GM19193 (cell line): ENCODE results near the gene SLC25A1.

Experiments
- POLR2A ChIP-seq: IDR thresholded peaks from 4 replicates; pipeline ENCODE4 v1.6.1; 2011; ENCODE audit not compliant: insufficient read depth, insufficient read length; ENCODE audit errors: extremely low read depth

The SLC25A1 gene

GRCh38 chr22:19178065-19178656 is 375 bp downstream of the SLC25A1 start:
- no peak for TF ChIP-seq POLR2A

GRCh38 chr22:19177164-19178064 is 1.1 kb downstream of the SLC25A1 start:
- no peak for TF ChIP-seq POLR2A

GRCh38 chr22:19176732-19177131 is 1.8 kb downstream of the SLC25A1 start:
- peak; percentile 23 for TF ChIP-seq POLR2A

DNA sequence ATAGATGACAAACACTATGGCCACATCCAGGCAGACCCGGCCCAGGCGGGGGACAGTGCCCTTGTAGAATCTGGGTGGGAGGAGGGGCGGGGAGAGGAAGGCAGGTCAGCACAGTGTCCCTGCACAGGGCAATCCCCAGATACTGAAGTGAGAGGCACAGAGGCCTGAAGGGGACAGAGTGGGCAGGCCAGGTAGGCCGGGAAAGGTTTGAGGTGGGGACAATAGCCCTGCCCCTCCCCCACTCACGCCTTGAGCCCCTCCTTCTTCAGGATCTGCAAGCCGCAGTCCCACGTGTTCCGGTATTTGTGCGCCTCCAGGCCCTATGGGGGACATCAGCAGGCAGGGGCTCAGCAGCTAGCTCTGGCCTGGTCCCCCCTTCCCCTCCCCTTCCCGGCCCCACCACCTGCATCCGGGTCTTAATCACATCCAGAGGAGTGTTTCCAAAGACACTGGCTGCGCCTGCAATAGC is 2.3 kb downstream of the SLC25A1 start:
- no peak for TF ChIP-seq POLR2A

DNA sequence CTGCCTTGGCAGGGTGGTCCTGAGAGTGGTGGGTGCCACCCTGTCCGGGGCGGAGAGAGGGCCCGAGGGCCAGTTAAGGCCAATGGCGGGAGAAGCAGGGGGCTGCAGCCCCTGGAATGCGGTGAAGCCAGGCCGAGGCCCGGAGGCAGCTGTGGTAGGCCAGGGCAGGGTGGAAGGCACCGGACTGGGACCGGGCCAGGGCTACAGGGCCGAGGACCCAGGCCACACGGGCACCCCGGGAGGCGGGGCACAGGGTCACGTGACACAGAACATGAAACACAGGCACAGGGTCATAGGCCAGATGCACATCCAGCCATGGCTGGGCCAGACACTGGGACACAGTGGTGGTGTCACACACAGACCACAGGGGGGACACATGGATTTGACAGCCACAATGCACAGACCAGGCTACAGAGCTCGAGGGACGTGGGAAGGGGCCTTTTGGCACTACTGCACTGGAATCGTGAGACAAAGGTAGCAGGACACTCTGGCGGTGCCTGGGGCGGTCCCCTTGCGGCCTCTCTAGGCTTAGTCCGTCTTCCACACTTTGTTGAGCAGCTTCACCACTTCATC is 2.8 kb downstream of the SLC25A1 start:
- peak; percentile 10 for TF ChIP-seq POLR2A

DNA sequence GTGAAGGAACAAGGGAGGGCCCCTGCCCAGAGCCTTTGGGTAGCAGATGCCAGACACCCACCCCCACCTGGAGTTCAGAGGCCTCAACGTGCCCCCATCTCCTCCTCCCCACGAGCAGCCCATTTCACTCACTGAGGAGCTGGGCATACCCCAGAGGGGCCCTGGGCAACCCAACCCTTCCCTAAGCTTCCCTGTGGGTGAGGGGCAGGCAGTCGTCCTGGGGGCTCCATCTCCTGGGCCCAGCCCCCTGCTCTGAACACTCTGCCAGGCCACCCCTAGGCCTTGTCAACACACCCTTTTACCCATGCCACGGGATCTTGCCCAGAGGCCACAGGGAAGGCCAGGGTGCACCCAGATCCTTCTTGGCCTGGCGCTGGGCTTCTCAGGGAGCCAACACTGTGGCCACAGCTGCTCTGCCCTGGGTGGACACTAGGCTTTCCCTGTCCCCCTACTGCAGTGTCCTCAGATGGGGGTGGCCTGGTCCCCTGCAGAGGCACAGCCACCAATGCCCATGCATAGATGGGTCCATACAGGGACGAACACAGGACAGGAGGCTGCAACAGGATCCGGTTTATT is 3.4 kb downstream of the SLC25A1 start:
- TF ChIP-seq POLR2A, result no peak

DNA sequence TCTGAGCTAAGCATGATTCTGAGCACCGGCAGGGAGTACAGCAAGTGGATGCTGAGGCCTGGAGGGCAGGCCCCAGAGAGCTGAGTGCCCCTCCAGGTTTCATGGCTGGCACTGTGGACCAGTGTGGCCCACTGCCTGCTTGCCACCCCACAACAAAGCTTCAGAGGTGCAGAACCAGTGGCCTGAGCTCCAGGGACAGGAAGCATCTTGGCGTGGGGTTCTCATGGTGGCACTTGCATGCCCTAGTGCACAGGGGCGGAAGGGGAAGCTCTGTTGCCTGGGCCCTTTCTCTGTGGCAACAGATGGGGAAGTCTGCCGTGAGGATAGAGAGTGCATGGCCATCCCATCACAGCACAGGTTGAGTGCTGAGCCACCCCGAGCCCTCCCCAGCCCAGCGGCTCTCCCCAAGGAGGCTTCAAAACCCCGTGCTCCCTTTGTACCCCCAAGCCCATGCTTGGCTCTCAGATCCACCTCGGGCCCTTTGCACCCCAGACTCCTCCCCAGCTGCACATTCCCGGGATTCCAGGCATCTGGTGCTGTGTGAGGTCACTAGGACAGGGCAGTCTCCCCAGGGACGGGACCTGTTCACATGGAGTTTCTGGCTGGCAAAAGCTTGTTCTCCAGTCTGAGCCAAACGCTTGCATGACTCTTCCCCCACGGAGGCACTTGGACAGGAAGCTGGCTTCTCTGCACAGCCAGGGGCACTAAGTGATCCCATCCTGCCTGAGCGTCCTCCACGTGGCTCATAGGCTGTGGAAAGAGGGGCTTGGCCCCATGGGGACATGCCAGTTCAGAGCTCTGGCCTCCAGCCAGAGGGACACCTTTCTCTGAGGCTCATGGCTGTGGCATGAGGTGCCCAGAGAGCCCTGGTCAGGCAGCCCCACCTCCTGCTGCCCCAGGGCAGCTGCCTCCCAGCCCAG is 4.2 kb downstream of the SLC25A1 start:
- TF ChIP-seq POLR2A, result peak; percentile 21

DNA sequence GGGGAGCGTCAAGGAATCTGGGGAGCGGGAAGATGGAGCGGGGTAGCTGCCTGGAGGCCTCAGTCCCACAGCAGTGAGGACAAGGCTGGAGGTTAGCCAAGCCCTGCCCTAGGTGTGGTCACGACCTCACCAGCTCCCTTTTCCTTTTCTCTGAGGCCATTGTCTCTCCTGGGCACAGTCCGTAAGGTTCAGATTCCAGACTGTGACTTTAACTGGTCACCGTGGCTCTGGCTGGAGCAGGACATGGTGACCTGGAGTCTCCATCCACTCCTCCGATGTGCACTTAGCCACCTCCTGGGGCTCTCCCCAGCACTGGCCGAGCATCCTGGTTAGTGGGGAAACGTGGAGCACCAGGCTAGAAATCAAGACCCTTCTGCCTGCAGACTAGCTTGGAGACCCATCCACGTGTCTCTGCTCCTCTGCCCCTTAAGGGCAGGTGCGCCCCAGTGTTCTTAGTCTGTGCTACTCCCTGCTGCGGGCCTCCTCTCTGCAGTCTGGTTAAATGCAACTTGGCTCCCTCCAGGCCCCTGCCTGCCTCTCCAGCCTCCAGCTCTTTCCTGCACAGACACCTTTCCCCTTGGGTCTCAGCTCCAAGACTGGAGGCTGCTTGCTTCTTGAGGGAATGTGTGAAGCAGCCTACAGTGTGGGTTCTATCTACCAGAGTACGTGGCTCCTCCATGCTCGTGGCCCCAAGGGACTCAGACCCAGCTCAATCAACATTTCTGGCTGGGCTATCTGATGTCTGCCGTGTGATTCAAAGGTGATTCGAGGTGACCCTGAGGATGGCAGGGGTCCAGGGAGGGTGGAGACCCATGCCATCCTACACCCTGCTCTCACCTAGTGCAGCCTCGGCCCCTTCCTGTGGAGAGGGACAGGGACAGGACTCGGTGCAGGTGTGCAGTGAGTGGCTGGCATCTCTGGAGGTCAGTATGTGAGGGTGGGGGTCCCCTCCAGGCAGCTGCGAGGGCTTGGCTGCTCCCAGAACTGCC is 5.2 kb downstream of the SLC25A1 start:
- TF ChIP-seq POLR2A, result no peak

DNA sequence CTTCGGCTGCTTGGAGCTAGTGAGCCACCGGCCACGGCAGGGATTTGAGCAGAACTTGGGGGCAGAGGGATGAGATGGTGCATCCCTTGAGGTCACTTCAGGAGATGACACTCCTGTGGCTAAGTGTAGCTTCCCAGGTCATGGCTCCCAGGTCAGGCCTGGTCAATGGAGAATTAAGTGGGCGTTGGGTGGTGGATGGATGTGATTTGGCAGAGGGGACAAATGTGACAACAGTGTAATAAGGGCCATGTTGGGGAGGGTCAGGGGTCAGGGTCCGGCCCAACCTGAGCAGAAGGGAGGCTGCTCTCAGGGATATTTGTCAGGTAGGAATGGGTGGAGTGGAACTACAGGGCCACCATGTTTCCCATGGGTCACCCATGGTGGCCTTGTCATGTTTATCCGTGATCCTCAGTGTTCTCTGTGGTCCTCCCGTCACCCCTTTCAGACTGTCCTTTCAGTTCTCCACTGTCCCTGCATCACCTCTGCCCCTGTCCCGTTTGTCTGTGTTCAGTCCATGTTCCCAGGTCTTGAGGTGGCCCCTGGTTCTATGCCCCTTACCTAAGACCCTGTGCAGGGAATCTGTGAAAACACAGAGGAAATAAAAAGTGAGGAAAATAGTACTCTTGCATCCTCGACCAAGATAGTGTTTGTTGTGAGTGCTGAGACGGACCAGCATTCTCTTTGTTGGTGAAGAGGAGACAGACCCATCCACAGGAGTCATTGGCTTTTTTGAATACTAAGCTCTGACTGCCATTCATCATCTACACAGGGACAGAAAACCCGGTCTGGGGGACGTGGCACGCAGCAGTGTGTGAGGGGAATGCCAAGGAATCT is 6.1 kb downstream of the SLC25A1 start:
- TF ChIP-seq POLR2A, result no peak

DNA sequence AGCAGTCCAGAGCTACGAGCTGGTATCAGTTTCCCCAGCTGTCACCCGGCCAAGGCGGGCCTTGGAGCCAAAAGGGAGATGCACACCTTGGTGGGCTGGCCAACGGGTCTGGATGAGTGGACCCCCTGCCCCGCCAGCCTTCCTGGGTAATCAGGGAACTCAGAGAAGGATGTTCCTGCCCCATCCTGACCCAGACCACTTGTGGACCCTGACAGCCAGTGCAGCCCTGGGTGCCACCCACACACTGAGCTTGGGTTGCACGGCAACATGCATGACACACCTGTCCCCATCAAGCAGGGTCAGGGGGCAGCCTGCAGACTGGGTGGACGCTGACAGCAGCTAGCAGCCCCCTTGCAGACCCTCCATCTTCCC is 8.6 kb downstream of the SLC25A1 start:
- TF ChIP-seq POLR2A, result no peak

- no peak for TF ChIP-seq POLR2A
These were observed 9.3 kb downstream of the SLC25A1 start for GRCh38 chr22:19169002-19169946.
